Aorta (tissue), 5 donors: Measurements from ENCODE around the gene KCTD12. TPM values are rescaled to one million over a fixed set of nuclear protein-coding genes. Genes with fewer than 3 reads are reported as not detected.

ENCODE experiments used
- ATAC-seq: fragments of 200-7000 bp; cut with Tn5 transposase; one replicate; pipeline ENCODE4 v1.9.1; 2022; ENCODE audit warnings: moderate library complexity; ENCODE audit not compliant: low FRiP score
- DNase-seq, 2 donors: peaks; one replicate each; pipeline ENCODE4 v3.0.0-alpha.2; 2020
- H3K27ac ChIP-seq, 2 donors: one replicate each; pipeline ENCODE4 v1.5.1; 2013; ENCODE audit warnings: low read length in 2 of 2, mild to moderate bottlenecking in 2 of 2, moderate library complexity in 2 of 2, control low read depth in 1 of 2, inconsistent platforms in 1 of 2, low read depth in 1 of 2
- H3K27me3 ChIP-seq, 2 donors: one replicate each; pipeline ENCODE4 v1.6.1; 2013; ENCODE audit warnings: control low read depth in 1 of 2, low read length in 1 of 2, mild to moderate bottlenecking in 1 of 2, moderate library complexity in 1 of 2; ENCODE audit not compliant: insufficient read depth in 2 of 2, control insufficient read depth in 1 of 2
- H3K36me3 ChIP-seq, 2 donors: one replicate each; pipeline ENCODE4 v1.6.1; 2013; ENCODE audit warnings: control low read depth in 1 of 2, low read length in 1 of 2, mild to moderate bottlenecking in 1 of 2; ENCODE audit not compliant: insufficient read depth in 2 of 2, control insufficient read depth in 1 of 2
- H3K4me1 ChIP-seq, 2 donors: one replicate each; pipeline ENCODE4 v1.6.1; 2013; ENCODE audit warnings: low read length in 2 of 2, control low read depth in 1 of 2, mild to moderate bottlenecking in 1 of 2, moderate library complexity in 1 of 2; ENCODE audit not compliant: insufficient read depth in 2 of 2, control insufficient read depth in 1 of 2
- H3K4me3 ChIP-seq, 2 donors: one replicate each; pipeline ENCODE4 v1.5.1; 2013; ENCODE audit warnings: low read length in 2 of 2, control low read depth in 1 of 2, mild to moderate bottlenecking in 1 of 2
- H3K9me3 ChIP-seq: one replicate; pipeline ENCODE4 v1.6.1; 2013; ENCODE audit warnings: mild to moderate bottlenecking, low read length; ENCODE audit not compliant: control insufficient read depth
- WGBS, 2 donors: extraction: QIAGEN DNeasy Blood & Tissue Kit; methylation state at CpG; one replicate each; pipeline ENCODE4 v1.1.7; 2013; 5-methylcytosine and 5-hydroxymethylcytosine counted together
- intact Hi-C, 2 donors: fragments of 100-400 bp; cut with DNase I; formaldehyde crosslinking; loops; one replicate each; pipeline versions ENCODE4 v1.14.2 to v1.15.0; 2022
- long read RNA-seq, 2 donors: library from polyadenylated mRNA; unstranded; transcript quantifications; one replicate each; pipeline ENCODE4 v2.0.0, GENCODE V29; 2020 to 2021
- polyA plus RNA-seq, 2 donors: library from polyadenylated mRNA; stranded (reverse); fragments of 200-250 nt; gene quantifications; one replicate each; pipeline ENCODE4 v1.2.3, GENCODE V29; 2013
- total RNA-seq, 2 donors: library from RNA; stranded (reverse); fragmentation: NEBNext Ultra II Directional; extraction: Animal tissue kit (Norgen Biotek cat#: 25700); gene quantifications; one replicate each; pipeline ENCODE4 v1.2.1, GENCODE V29; 2021
- donor health status: healthy with polysubstance abuse.
- donor health status: Bipolar disorder and iron deficiency.
- donor health status: DM: no; HTN: no; CAD: no.
- donor health status: DM: no; HTN: no; CAD: no.
- donor health status: DM: yes; HTN: yes; CAD: no.

Gene KCTD12
- total RNA-seq (100 to 1,000 TPM in 1 of 2 donors, 10 to 100 TPM in 1; 98.7 to 137 TPM), polyA plus RNA-seq (10 to 100 TPM; 20.8 to 35.6 TPM)
- long read RNA-seq, donor 1, full-length matches to known transcripts: 23 of 23 reads
- long read RNA-seq, donor 1, partial matches to known transcripts: 0 of 23 reads
- long read RNA-seq, donor 1, other reads (novel, unspliced or antisense): 0 of 23 reads
- long read RNA-seq, donor 2, full-length matches to known transcripts: 26 of 26 reads
- long read RNA-seq, donor 2, partial matches to known transcripts: 0 of 26 reads
- long read RNA-seq, donor 2, other reads (novel, unspliced or antisense): 0 of 26 reads

DNA sequence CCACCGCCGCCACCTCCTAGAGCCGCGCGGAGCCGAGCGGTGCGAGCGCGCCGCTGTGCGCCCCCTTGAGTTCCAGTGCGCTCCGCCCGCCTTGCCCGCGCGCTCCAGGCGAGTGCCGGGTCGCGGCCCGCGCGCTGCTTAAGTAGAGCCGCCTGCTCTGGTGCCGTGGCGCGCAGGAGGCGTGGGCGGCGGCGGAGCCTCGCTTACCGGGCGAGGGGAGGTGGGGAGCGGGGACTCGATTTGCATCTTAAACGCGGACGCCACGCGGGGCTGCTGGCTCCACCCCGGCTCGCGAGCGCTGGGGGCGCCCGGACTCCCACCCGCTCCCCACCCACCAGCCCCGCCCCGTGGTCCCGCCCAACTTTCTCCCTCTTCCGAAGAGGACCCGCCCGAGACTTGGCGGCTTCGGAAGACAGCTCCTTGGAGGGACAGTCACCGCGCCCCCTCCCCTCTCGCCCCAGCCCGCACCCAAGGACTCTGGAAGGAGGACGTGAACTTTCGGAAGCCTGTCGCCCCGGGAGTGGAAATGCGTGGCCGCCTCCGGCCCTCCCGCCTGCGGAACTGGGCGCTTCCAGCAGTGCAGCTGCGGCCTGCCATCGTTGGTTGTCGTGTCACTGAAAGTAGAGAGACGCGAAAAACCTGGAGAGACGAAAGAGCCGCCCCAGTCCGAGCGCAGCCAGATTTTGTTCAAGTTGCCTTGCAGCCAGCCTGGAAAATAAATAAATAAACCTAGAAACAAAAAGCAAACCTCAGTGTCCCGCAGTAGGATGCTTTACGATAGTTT is at the start of gene KCTD12:
Gene KCTD12, minus strand, starts transcription at position 114 of the 784 bp plus-strand sequence. CDS start 257 bp downstream, outside the sequence.
- WGBS, 2 donors: 1% methylated on average over 49 to 83 of the region's 83 CpGs
- DNase-seq: peak; percentile 94 to 96
- Histone ChIP-seq H3K4me3 (peak within 1 kb of the TSS; percentile 58 to 60), H3K4me1 (no peaks in the 10 kb centered on the region), H3K27me3 (no peaks in the 10 kb centered on the region), H3K9me3 (no peaks in the 10 kb centered on the region), H3K36me3 (no peaks in the 10 kb centered on the region), H3K27ac (peak within 1 kb of the TSS; percentile 59 to 89)
- intact Hi-C loops: loop anchor here in 1 of 2 donors (5.0 to 10.0 kb wide), 4 partner anchors 59 to 404 kb away; no protein-coding TSS in a partner anchor
- ATAC-seq: peak; percentile 93

DNA sequence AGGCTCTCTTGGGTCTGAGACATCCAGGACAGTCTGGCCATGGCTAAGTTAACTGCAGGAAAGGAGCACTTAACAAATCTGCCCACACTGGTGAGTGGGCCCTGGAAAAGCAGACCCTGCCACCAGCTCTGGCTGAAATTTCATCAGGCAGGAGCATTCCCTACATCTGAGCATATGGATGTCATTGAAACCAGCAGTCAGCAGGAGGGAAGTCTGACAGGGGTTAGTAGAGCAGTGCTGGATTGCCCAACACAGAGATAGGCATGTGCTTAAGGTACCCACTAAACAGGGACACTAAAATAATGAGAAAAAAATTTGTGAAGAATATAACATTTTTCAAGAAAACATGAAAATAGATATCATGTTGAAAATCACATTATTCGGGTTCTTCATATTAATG is 48.5 kb upstream of the KCTD12 start:
- no peaks in the 10 kb centered on the region for H3K36me3 ChIP-seq
- peaks cover 0 to 2% of the 10 kb centered on the region in 2 donors for H3K4me1 ChIP-seq
- H3K27me3 ChIP-seq: no peaks in the 10 kb centered on the region
- intact Hi-C loops: no loop called here
- H3K27ac ChIP-seq: no peak overlapping the region
- no peak for ATAC-seq
- WGBS, 2 donors: 97 to 98% methylated on average over 1 of the region's 1 CpG
- no peak overlapping the region for H3K4me3 ChIP-seq
- peaks cover 2% of the 10 kb centered on the region for H3K9me3 ChIP-seq
- no peak for DNase-seq

DNA sequence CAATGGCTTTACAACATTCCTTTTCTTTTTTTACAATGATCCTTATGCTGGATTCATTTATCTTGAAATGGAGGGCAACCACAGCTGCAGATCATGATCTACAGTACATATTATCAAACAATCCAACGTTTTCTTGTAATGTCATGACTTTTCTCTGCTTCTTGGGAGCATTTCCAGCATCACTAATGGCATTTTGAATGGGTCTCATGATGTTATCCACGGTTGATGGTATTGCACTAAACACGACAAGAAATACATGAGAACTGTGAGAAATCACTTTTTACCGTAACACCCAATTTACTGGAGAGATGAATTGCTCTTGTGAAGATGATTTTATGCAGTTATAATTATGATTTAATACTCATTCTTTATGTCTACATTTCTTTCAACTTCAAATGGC is 45.9 kb upstream of the KCTD12 start:
- Histone ChIP-seq H3K9me3 (peaks cover 2% of the 10 kb centered on the region), H3K27ac (no peak overlapping the region), H3K36me3 (no peaks in the 10 kb centered on the region), H3K27me3 (no peaks in the 10 kb centered on the region), H3K4me3 (no peak overlapping the region), H3K4me1 (no peaks in the 10 kb centered on the region)
- intact Hi-C loops: no loop called here
- WGBS, 2 donors: 70 to 78% methylated on average over 4 of the region's 4 CpGs
- DNase-seq (no peak), ATAC-seq (no peak)

DNA sequence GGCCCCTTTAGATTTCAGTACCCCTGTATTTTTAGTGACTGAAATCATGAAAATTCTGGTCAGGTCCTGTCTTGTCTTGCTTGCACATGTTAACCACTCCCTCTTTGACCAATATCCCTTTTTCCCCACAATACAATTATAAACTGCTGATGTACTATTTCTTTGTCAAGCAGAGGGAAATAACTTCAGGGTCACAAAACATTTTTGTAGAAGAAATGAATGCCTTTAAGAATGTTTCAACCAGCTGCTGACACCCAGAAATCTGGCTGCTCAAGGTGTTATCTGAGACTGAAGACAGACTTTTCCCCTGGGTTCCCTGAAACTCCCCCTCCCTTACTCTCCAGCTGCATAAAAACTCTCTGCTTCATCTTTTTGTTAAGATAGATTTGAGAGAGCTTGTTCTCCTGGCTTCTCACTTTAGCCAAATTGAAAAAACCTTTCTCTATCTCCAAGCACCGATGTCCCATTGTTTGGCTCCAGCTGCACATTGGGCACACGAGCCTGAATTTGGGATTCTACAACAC is 43.7 kb upstream of the KCTD12 start:
- intact Hi-C loops: no loop called here
- H3K9me3 ChIP-seq: peaks cover 2% of the 10 kb centered on the region
- H3K4me1 ChIP-seq: no peaks in the 10 kb centered on the region
- H3K4me3 ChIP-seq: no peak overlapping the region
- no peaks in the 10 kb centered on the region for H3K27me3 ChIP-seq
- H3K36me3 ChIP-seq: no peaks in the 10 kb centered on the region
- no peak overlapping the region for H3K27ac ChIP-seq
- WGBS, 2 donors: 60 to 62% methylated on average over 2 of the region's 2 CpGs
- DNase-seq (no peak), ATAC-seq (no peak)

DNA sequence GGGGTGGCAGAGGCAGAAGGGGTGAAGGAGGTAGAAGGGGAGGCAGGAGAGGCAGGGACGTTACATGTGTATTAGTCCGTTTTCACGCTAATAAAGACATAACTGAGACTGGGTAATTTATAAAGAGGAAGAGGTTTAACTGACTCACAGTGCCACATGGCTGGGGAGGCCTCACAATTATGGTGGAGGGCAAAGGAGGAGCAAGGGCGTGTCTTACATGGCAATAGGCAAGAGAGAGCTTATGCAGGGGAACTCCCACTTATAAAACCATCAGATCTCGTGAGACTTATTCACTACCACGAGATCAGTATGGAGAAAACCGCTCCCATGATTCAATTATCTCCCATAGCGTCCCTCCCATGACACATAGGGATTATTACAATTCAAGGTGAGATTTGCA is 43.1 kb upstream of the KCTD12 start:
- no peak overlapping the region for H3K4me3 ChIP-seq
- no peaks in the 10 kb centered on the region for H3K27me3 ChIP-seq
- DNase-seq: no peak
- no peaks in the 10 kb centered on the region for H3K4me1 ChIP-seq
- WGBS, 2 donors: 94 to 95% methylated on average over 8 of the region's 8 CpGs
- H3K9me3 ChIP-seq: peaks cover 2% of the 10 kb centered on the region
- intact Hi-C loops: no loop called here
- no peak for ATAC-seq
- H3K36me3 ChIP-seq: no peaks in the 10 kb centered on the region
- H3K27ac ChIP-seq: no peak overlapping the region

DNA sequence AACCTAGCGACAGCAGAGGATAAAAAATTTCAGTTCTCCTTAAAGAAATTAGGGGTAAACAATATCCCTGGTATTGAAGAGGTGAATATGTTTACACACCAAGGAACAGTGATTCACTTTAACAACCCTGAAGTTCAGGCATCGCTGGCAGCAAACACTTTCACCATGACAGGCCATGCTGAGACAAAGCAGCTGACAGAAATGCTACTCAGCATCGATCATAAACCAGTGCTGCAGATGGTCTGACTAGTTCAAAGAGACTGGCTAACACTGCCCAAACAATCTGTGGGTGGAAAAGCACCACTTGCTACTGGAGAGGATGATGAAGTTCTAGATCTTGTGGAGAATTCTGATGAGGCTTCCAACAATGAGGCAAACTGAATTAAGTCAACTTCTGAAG is 42.3 kb upstream of the KCTD12 start:
- H3K27ac ChIP-seq: no peak overlapping the region
- no peak overlapping the region for H3K4me3 ChIP-seq
- H3K36me3 ChIP-seq: no peaks in the 10 kb centered on the region
- H3K9me3 ChIP-seq: peaks cover 2% of the 10 kb centered on the region
- 89 to 92% methylated on average over 3 of the region's 3 CpGs for WGBS, 2 donors
- DNase-seq: no peak
- H3K27me3 ChIP-seq: no peaks in the 10 kb centered on the region
- intact Hi-C loops: no loop called here
- no peaks in the 10 kb centered on the region for H3K4me1 ChIP-seq
- no peak for ATAC-seq

DNA sequence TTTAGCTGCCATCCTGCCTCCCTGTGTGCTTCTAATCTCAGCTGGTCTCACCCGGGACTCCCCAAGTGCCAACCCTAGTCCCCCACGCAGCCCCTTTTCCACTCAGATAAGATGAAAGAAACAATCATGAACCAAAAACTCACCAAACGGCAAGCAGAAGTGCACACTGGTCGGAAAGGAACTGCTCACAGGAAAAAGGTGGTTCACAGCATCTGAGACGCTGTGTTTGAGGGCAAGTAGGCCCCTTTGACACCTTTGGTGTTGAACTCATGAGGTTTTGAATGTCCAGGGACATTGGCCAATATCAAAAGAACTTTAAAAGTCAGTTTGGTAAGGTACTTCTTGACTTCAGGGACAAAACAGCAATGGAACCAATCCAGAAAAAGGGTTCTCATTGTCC is 41.8 kb upstream of the KCTD12 start:
- Histone ChIP-seq H3K9me3 (peaks cover 2% of the 10 kb centered on the region), H3K27ac (no peak overlapping the region), H3K4me1 (no peaks in the 10 kb centered on the region), H3K36me3 (no peaks in the 10 kb centered on the region), H3K4me3 (no peak overlapping the region), H3K27me3 (no peaks in the 10 kb centered on the region)
- WGBS, 2 donors: 87 to 91% methylated on average over 5 of the region's 5 CpGs
- no peak for DNase-seq
- intact Hi-C loops: no loop called here
- no peak for ATAC-seq

DNA sequence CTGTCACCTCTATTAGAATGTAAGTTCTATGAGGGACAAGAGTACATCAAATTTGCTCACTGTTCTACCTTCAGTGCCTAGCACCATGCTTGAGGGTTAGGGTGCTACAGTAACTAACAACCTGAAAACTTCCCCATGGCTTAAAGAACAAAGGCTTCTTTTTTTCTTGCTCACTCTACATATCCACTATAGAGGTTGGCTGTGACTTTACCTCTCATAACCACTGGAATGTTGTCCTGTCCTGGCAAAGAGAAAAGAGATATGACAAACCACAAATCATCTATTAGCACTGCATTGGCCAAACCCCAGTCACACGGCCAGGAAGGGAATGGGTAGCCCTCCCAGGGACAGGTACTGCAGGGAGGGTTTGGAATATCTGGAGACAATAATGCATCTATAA is 38.9 kb upstream of the KCTD12 start:
- Histone ChIP-seq H3K27ac (no peak overlapping the region), H3K27me3 (no peaks in the 10 kb centered on the region), H3K36me3 (no peaks in the 10 kb centered on the region), H3K4me1 (no peaks in the 10 kb centered on the region), H3K9me3 (no peaks in the 10 kb centered on the region), H3K4me3 (no peak overlapping the region)
- intact Hi-C loops: no loop called here
- 76 to 83% methylated on average over 1 of the region's 1 CpG for WGBS, 2 donors
- ATAC-seq (no peak), DNase-seq (no peak)
